NCI-H748 (cell line): ENCODE measurements around the gene LPIN3.

Source experiments
- DNase-seq: peaks from one replicate; lab custom pipeline; 2025; ENCODE audit not compliant: unreplicated experiment; lab: John Stamatoyannopoulos, UW

Gene LPIN3

DNA sequence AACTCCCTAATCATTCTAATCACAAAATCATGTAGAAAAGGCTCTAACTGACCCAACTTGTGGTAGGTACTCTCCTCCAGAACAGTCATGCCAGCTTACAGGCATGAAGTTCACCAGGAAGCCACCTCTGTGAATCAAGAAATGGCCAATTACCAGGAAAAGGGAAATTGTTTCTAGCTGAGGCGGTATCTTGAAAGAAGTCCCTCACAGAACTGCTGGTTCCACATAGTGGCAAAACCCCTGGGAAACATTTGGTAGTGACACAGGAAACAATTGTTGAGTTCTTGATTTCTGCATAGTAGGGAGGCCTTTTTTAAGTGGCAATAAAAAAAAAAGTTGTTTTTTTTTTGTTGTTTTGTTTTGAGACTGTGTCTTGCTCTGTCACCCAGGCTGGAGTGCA lies 19.6 kb upstream of the LPIN3 start:
- no peak for DNase-seq

DNA sequence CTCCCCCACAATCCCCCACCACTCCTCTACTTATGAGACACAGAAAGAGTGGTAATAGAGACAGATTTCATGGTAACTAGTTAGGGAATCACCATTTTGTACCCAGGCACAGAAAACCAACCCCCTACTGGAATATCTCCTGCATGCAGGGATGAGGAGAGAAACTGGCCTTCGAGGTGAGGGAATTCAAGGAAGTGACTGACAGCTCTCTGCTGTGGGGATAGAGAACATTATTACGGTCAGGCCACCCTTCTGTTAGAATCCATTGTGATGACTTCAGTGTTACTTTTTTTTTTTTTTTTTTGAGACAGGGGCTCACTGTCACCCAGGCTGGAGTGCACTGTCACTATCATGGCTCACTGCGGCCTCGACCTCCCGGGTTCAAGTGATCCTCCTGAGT lies 13.4 kb upstream of the LPIN3 start:
- DNase-seq = no peak

DNA sequence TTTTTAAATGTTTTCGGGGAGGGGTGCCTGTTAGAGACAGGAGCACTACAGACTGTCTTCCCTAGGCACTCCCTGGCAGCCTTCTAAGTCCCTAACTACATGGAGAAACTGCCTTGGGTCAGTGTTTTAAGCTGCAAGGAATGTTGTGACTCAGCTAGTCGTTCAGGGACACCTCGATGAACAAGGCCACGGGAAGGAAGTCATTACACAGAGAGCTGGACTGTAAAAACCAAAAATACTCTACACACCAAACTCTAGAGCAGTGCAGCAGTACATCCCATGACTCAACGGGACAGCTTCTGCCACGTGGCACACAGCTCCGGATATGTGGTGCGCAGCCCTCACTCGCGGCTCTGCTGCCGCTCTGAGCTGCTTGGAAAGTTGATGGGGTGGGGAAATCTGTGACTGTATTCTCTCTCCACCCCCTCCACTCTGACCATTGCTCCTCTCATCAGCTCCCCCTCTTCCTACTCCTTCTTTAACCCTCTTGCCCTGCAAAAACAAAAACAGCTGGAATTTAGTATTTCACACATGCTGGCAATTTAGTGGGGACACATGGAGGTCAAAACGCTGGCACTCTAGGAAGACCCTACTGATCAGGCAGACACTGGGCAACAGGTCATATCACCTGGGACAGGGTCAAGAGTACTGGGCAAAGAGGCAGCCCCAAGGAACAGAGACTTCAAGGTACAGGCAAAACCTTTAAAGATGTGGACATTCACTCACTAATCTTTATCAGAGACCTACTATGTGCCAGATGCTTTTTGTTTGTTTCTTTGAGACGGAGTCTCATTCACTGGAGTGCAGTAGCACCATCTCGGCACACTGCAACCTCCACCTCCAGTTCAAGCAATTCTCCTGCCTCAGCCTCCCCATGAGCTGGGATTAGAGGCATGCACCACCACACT lies 10.9 kb upstream of the LPIN3 start:
- no peak for DNase-seq

DNA sequence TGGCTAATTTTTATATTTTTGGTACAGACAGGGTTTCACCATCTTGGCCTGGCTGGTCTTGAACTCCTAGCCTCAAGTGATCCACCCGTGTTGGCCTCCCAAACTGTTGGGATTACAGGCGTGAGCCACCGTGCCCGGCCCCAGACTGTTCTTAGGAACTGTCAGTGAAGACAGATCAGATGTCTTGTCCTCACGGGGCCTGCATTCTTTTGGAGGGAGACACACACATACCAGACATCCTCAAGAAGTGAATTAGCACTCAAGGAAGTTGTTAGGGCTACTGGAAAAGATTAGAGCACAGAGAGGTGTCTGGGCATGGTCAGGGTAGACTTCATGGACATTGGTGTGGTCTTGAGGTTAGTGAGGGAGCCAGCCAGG lies 10.3 kb upstream of the LPIN3 start:
- no peak for DNase-seq

DNA sequence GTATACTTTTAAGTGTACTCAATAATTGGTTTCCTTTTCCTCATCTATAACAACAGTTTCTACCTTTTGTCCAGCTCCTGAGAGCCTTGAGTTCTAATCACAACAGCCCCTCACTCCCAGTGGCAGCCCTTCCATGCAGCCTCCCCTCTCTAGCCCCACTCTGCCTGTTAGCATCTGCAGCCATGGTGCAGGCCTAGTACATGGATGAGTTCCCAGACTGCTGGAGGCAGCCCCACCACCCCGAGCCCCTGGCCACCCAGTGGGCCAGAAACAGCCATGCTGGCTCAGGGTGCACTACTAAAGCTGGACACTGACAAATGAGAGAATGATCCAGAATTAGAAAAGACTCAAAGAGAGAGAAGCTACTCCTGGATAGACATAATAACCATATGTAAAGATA lies 9.7 kb upstream of the LPIN3 start:
- no peak for DNase-seq

DNA sequence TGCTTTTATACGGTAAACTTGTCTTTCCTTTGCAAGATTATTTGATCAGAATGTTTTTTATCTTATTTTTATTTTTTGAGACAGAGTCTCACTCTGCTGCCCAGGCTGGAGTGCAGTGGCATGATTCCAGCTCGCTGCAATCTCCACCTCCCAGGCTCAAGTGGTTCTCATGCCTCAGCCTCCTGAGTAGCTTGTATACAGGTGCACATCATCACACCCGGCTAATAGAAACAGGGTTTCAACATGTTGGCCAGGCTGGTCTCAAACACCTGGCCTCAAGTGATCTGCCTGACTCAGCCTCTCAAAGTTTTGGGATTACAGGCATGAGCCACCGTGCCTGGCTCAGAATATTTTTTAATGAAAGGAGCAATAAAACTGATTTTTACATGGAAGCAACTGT lies 8.9 kb upstream of the LPIN3 start:
- no peak for DNase-seq

DNA sequence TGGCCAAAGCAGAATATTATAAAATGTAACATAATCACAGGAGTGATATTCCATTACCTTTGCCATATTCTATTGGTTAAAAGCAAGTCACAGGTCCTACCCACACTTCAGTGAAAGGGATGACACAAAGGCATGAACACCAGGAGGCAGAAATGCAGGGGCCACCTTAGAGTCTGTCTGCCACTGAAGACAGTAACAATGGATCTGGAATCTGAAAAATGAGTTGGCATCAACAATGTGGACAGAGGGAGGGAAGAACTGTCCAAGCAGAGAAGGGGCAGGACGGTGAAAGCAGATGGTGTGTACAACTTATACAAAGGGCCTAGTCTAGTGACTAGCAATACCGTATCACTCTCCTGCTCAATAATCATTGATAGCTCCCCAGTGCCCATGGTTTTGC lies 6.6 kb upstream of the LPIN3 start:
- DNase-seq = no peak

DNA sequence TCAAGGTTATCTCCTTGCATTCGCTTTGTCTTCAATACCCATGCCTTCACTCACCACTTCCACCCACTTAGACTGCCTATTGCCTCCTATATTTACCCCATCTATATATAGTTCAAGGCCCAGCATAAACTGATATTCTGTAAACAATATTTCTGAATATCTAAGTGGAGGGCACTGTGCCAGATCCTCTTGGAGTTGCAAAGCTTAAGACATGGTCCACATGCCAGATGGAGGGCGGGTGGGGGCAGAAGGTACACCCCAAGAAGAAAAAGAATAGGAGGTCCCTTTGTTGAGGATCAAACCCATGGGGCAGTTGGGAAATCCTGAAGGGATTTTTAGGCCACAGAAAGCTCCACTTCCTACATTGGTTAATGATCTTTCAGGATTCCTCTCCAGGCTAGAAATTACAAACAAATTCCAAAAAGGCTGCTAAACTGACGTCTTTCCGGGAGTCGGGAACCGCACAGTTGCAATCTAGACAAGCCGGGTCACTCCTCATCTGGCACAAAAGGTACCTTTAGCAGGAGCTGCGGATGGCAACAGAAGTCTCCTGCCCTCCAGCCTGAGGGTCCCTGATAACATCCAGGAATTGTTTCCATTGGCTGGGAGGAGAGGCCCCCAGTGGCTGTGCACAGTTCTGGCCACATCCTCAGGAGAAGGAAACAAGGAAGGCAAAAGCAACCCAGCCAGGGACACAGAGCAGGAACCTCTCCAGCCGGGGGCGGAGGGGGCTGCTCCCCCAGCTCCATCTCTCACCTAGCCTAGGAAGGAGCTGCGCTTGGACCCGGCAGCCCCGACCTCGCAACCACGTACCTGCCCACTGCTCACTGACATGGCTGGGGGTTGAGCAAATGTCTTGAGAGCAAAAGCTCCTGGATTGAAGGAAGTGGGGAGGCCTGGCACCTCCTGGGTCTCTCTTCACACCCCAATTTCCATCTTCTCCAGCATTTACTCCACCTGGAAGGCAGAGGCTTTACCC lies 5.9 kb upstream of the LPIN3 start:
- DNase-seq = no peak

DNA sequence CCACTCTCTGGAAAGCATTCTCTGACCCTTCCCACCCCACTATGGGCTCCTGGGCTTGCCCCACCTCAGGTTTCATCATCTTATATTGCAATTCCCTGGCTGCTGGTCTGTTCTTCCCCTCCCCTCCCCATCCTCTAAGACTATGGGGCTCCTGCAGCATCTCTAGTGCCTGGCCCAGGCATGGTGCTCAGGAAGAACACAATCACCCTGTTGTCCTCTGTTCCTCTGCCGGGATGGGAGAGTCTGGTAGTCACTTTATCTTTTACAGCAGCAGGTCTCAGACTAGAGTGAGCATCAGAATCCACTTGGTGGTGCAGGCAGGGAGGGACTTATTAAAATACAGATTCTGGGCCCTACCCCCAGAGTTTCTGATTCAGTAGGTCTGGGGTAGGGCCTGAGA lies 5.0 kb upstream of the LPIN3 start:
- no peak for DNase-seq

DNA sequence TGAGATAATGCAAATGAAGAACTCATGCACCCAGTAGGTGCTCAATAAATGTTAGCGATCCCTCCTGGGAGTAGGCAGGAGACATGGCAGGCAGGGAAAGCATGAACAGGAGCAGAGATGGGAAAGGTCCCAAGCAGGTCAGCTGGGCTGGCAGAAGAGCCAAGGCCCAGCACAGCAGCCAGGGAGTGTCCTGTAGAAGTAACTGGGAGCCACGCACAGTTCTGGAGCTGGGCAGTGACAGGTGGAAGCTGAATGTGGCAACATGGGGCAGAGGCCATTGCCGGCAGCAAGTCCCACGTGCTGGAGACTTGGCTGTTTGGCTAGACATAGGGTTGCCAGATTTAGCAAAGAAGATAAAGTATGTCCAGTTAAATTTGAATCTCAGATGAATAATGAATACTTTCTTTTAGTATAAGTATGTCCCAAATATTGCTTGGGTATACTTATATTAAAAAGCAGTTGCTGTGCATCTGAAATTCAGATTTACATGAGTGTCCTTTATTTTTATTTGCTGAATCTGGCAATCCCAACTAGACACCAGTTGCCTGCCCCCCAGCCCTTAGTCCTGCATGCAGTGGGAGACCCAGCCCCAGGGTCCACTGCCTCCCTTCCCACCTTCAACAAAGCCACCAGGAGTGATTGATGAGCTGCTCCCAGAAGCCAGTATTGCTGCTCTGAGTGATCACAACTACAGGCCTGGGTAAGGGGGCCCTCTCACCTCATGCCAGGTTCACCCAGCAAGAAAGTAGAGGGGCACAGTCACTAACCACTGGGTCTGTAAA lies 3.7 kb upstream of the LPIN3 start:
- no peak for DNase-seq

DNA sequence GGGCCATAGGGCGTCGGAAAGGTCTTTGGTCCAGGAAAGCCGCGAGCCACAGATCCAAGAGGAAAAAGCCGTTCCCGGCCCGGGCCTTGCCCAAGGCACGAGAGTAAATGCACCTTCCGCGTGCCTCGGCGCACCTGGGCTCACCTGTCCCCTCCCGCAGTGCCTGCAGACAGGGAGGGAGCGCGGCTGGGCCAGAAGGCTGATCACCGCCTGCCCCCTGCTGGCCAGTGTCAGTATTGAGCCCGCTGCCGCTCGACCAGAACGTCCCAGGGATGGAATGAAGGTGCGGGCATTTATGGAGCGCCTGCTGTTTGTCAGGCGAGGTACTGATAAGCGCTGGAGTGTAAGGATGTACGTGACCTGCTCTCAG lies 679 bp upstream of the LPIN3 start:
- peak; percentile 82 for DNase-seq

DNA sequence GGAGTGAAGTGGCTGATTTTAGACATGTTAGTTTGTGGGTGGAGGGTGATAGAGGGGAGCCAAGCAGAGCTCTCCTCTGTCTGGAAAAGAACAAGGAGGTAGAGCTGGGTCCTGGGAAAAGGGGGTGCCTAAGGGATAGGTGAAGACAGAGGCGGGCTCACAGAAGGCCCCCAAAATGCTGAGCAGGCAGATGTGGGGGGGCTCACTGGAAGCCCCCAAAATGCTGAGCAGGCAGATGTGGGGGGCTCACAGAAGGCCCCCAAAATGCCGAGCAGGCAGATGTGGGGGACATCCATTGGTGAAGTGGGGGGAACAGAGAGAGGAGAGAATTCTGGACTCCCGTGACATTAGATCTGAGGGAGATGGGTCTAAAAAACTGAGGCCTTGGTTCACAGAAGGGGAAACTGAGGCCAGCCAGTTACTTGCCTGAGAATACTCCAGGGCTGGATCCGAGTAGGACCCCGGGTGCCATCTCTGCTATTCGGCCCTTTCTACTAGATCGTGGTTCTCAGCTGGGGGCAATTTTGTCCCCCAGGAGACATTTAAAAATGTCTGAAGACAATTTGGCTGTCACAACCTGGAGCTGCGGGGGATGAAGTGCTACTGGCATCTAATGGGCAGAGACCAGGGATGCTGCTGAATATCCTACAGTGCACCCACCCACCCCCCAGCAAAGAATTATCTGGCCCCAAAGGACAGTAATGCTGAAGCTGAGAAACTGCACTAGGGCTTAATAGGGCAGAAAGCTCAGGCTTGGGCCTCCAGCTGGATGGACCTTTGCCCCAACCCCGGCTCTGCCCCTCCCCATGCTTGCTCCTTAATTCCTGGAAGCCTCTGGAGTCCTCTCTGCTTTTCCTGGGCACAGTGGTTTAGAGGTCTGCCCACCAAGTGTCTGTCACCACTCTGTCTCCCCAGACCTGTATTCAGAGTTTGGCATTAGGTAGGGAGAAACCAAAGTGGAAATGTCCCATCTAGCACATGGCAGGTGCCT lies 2.1 kb downstream of the LPIN3 start:
- DNase-seq = no peak

DNA sequence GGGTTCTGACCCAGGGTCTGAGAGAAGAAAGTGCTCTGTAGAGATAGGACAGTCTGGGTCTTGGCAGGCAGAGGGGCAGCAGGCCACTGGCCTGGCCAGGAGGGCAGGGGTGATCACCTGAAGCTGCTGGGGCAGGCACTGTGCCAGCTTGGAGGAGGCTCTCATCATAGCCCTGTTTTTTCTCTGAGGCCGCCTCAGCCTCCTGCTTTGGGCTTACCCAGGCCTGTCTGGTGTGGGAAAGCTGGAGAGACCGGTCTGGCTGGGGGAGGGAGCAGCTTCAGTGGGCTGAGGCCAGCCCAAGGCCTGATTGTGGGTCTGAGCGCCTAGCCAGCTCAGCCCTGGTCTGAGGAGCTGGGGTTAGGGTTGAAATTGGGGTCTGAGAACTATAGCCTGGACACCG lies 3.9 kb downstream of the LPIN3 start:
- no peak for DNase-seq

DNA sequence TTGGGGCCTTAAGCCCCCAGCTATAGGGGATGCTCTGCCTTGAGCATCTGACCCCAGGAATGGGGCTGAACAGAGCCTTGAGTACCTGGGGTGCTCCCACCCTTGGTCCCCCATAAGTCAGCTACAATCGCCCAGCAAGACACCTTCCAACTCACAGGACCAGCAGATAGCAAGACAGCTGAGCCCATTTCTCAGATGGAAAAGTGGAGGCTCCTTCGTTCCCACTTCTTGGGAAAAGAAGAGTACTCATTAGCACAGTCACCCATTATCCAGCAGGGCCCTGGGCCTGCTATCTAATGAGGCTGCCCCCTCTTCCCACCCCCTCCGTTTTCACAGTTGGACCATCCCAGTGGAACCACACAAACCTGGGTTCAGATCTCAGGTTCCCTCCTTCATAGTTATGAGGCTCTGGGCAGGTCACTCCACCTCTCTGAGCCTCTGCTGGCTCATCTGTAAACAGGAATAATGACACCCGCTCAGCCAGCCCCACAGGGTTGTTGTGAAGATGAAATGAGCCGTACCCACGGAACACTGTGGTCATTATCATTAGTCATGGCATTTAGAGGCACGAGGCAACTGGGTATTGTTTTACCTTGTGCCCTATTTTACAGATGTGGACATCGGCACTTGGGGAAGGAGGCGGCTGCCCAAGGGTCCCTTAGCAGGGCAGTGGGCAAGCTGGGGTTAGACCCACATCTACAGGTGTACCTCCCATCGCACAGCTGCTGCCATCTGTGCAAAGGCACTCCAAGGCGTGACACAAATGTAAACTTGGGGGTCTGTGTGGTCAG lies 4.5 kb downstream of the LPIN3 start:
- peak; percentile 19 for DNase-seq

DNA sequence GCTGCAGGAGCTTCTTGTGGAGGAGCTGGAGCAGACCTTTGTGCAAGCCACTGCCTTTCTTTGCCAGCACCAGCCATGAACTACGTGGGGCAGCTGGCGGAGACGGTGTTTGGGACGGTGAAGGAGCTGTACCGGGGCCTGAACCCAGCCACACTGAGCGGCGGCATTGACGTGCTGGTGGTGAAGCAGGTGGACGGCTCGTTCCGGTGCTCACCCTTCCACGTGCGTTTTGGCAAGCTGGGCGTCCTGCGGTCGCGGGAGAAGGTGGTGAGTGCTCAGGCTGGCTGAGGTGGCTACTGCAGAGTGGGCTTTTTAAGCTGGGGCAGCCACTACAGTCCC lies 5.1 kb downstream of the LPIN3 start:
- no peak for DNase-seq

DNA sequence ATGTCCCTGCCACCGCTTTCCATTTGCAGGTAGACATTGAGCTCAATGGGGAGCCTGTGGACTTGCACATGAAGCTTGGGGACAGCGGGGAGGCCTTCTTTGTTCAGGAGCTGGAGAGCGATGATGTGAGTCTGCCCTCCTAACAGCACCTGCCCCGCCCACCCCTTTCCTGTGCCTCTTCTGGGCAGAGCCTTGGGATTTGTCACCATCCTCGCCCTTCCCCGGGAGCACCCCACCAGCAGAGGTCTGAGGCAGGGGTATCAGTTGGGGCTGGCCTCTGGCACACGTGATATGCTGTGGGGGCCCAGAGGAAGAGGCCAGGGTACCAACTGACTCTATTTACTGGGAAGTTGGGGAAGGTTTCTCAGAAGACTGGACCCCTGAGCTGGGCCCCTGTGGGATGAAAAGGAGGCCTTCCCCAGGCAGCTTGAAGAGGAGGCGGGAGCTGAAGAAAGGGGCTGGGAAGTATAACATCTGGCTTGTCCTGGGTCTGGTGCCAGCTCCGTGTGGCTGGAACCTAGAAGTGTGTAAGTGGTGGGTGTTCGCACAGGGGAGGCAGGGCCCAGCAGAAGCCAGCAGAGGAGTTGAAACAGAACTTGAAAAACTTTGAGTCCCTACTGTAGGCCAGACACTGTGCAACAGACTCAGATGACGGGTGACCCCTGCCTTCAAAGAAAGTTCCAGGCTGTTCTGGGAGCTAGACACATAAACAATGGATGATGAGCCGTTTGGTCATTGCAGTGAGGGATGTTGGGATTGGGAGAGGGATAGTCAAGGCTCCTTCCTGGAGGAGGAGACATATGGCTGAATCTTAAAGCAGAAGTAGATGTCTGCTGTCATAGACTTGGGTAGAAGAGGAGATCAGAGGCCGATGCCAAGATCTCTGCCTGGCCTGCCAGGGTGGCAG lies 7.2 kb downstream of the LPIN3 start:
- DNase-seq = no peak

DNA sequence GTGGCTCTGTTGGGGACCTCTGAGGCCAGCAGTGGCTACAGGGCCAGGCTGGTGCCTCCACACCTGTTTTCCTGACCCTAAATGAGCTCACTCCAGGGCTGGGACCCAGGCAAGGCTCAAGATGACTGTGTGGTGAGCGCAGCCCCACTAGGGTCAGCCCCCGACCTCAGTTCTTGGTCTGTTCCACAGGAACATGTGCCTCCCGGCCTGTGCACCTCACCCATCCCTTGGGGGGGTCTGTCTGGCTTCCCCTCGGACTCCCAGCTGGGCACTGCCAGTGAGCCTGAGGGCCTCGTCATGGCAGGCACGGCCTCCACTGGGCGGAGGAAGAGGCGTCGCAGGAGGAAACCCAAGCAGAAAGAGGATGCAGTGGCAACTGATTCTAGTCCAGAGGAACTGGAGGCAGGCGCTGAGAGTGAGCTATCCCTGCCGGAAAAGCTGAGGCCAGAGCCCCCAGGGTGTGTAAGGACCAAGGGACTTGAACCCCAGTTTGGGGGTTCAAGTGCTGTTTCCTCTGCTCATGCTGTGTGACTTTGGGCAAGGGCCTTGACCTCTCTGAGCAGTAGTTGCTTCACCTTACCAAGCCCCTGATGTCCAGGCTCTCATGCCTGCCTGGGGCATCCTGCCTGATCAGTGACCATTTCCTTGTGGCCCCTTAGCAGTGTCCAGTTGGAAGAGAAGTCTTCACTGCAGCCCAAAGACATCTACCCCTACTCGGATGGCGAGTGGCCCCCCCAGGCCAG lies 8.0 kb downstream of the LPIN3 start:
- no peak for DNase-seq

DNA sequence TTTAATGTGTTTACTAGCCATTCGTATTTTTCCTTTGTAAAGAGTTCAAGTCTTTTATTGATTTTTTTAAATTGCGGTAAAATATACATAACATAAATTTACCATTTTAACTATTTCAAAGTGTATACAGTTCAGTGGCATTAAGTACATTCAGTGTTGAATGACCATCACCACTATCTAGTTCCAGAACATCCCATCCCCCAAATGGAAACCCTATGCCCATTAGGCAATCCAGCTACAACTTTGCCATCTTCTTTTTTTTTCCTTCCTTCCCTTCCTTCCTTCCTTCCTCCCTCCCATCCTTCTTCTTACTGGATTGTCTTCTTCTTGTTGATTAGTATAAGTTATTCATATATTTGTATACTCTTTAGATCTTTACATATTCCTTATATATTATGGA lies 8.6 kb downstream of the LPIN3 start:
- DNase-seq = no peak
